Measurements from ENCODE around the gene NACC2.

Gene NACC2

GRCh38 chr9:136089697-136090045 lies 5.4 kb downstream of the NACC2 start:
- no peaks in the 10 kb centered on the region for H3K9me2 ChIP-seq (replicated peaks; ENCODE audit: insufficient read depth, low read length)
- H3K9me3 ChIP-seq (replicated peaks; ENCODE audit: insufficient read depth, low read length) = no peaks in the 10 kb centered on the region
- TF ChIP-seq EZH2phosphoT487 (IDR thresholded peaks at IDR 0.05; ENCODE audit: low read length) (no peak), CTCF (IDR thresholded peaks at IDR 0.05; ENCODE audit: low read length) (peak; percentile 35)
- no peaks in the 10 kb centered on the region for H4K20me1 ChIP-seq (ENCODE audit: insufficient read depth, low read length)
- no peaks in the 10 kb centered on the region for H3K79me2 ChIP-seq (ENCODE audit: low read length)
- H2AFZ ChIP-seq (ENCODE audit: low read length) = no peak overlapping the region
- DNase-seq = no peak
- H3K4me3 ChIP-seq (ENCODE audit: low read length) = no peak overlapping the region
- H3K36me3 ChIP-seq (replicated peaks; ENCODE audit: insufficient read depth, low read length) = no peaks in the 10 kb centered on the region
- H3K27me3 ChIP-seq (replicated peaks; ENCODE audit: insufficient read depth, low read length) = peaks cover 99% of the 10 kb centered on the region
- H3K27ac ChIP-seq (ENCODE audit: low read length) = no peak overlapping the region
- no peaks in the 10 kb centered on the region for H3K4me1 ChIP-seq (ENCODE audit: low read length)
- H3K9ac ChIP-seq (ENCODE audit: low read length) = no peak overlapping the region
- no peaks in the 10 kb centered on the region for H3F3A ChIP-seq (ENCODE audit: insufficient read depth, low read length)
- no peak overlapping the region for H3K4me2 ChIP-seq (ENCODE audit: low read depth, low read length)

GRCh38 chr9:136088939-136089696 lies 6.0 kb downstream of the NACC2 start:
- Histone ChIP-seq H3K9me3 (replicated peaks; ENCODE audit: insufficient read depth, low read length) (no peaks in the 10 kb centered on the region), H3K79me2 (ENCODE audit: low read length) (no peaks in the 10 kb centered on the region), H3K4me2 (ENCODE audit: low read depth, low read length) (peak overlapping the region; percentile 37; the same call in 1 of the 2 replicates), H3K27me3 (replicated peaks; ENCODE audit: insufficient read depth, low read length) (peaks cover 100% of the 10 kb centered on the region), H3K4me3 (ENCODE audit: low read length) (no peak overlapping the region), H3F3A (ENCODE audit: insufficient read depth, low read length) (no peaks in the 10 kb centered on the region), H3K9ac (ENCODE audit: low read length) (no peak overlapping the region), H4K20me1 (ENCODE audit: insufficient read depth, low read length) (no peaks in the 10 kb centered on the region), H3K36me3 (replicated peaks; ENCODE audit: insufficient read depth, low read length) (no peaks in the 10 kb centered on the region), H3K27ac (ENCODE audit: low read length) (no peak overlapping the region), H3K4me1 (ENCODE audit: low read length) (no peaks in the 10 kb centered on the region), H2AFZ (ENCODE audit: low read length) (no peak overlapping the region), H3K9me2 (replicated peaks; ENCODE audit: insufficient read depth, low read length) (no peaks in the 10 kb centered on the region)
- DNase-seq = no peak
- no peak for TF ChIP-seq CTCF (IDR thresholded peaks at IDR 0.05; ENCODE audit: low read length)
- no peak for TF ChIP-seq EZH2phosphoT487 (IDR thresholded peaks at IDR 0.05; ENCODE audit: low read length)
- no peak for TF ChIP-seq EZH2 (optimal IDR thresholded peaks at IDR 0.05; ENCODE audit: low read depth, low read length)

- Histone ChIP-seq H3K27ac (ENCODE audit: low read length) (no peak overlapping the region), H3K4me1 (ENCODE audit: low read length) (no peaks in the 10 kb centered on the region), H3F3A (ENCODE audit: insufficient read depth, low read length) (no peaks in the 10 kb centered on the region), H2AFZ (ENCODE audit: low read length) (no peak overlapping the region), H3K27me3 (replicated peaks; ENCODE audit: insufficient read depth, low read length) (peaks cover 100% of the 10 kb centered on the region), H4K20me1 (ENCODE audit: insufficient read depth, low read length) (no peaks in the 10 kb centered on the region), H3K9me2 (replicated peaks; ENCODE audit: insufficient read depth, low read length) (no peaks in the 10 kb centered on the region), H3K36me3 (replicated peaks; ENCODE audit: insufficient read depth, low read length) (no peaks in the 10 kb centered on the region), H3K4me3 (ENCODE audit: low read length) (no peak overlapping the region), H3K9me3 (replicated peaks; ENCODE audit: insufficient read depth, low read length) (no peaks in the 10 kb centered on the region), H3K4me2 (ENCODE audit: low read depth, low read length) (peak overlapping the region; percentile 37; the same call in 1 of the 2 replicates), H3K79me2 (ENCODE audit: low read length) (no peaks in the 10 kb centered on the region), H3K9ac (ENCODE audit: low read length) (no peak overlapping the region)
- no peak for TF ChIP-seq EZH2phosphoT487 (IDR thresholded peaks at IDR 0.05; ENCODE audit: low read length)
- TF ChIP-seq EZH2 (optimal IDR thresholded peaks at IDR 0.05; ENCODE audit: low read depth, low read length) = no peak
- TF ChIP-seq CTCF (IDR thresholded peaks at IDR 0.05; ENCODE audit: low read length) = no peak
- no peak for DNase-seq
Observed at GRCh38 chr9:136088481-136088938, 6.6 kb downstream of the NACC2 start.

Data from MM.1S (cell line).